Activated T-cell treated with anti-CD3 and anti-CD28 coated beads, Interleukin-2, amount 50 U/mL, for 1 hour (primary cell): Measurements from ENCODE around the gene MACROD1.
"Not testable (repeated sequence)": the region's sequence is repeated elsewhere in the genome, so short reads cannot be mapped to it uniquely, and the experiment has no call there.

Experiments
- DNase-seq: peaks from one replicate; pipeline ENCODE4 v3.0.0-alpha.2; 2020

MACROD1 gene

GRCh38 chr11:64185175-64185692 is 19.3 kb upstream of the MACROD1 start:
- no peak for DNase-seq

- no peak for DNase-seq
These were observed 18.0 kb upstream of the MACROD1 start for GRCh38 chr11:64183890-64184289.

DNA sequence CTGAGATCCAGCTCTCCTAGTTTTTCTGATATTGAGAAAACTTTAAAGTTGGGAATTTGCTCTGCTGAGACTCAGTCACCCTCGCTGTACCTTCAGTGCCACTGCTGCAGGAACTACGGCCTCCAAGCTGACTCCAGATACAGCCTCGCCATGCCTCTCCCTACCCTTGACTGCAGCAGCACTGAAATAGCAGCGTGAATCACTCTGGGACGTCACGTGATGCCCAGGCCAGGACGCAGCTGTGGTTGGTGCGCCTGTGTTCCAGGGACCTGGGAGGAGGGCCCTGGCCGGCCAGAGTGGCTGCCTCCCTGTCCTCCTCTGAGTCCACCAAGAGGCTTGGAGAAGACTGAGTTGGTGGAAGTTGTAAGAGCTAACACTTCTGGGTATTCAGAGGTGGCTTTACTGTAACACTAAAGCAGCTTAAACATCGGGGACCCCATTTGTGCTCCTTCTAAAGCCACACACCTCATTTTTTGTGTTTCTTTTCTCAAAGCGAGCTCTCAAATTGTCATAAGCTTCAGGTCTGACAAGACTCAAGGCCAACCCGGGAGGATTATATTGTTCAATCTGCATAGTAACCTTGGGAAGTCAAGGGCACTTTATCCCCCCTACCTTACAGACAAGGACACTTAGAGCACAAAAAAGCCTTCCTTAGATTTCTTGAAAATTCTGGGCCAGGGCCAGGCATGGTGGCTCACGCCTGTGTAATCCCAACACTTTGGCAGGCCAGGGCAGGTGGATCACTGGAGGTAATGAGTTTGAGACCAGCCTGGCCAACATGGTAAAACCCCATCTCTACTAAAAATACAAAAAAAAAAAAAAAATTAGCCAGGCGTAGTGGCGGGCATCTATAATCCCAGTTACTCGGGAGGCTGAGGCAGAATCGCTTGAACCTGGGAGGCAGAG is 15.8 kb upstream of the MACROD1 start:
- peak; percentile 44 for DNase-seq

GRCh38 chr11:64180891-64181290 is 15.0 kb upstream of the MACROD1 start:
- DNase-seq, result no peak

GRCh38 chr11:64178951-64179639 is 13.2 kb upstream of the MACROD1 start:
- no peak for DNase-seq

- no peak for DNase-seq
These were observed 12.3 kb upstream of the MACROD1 start for GRCh38 chr11:64178203-64178602.

DNA sequence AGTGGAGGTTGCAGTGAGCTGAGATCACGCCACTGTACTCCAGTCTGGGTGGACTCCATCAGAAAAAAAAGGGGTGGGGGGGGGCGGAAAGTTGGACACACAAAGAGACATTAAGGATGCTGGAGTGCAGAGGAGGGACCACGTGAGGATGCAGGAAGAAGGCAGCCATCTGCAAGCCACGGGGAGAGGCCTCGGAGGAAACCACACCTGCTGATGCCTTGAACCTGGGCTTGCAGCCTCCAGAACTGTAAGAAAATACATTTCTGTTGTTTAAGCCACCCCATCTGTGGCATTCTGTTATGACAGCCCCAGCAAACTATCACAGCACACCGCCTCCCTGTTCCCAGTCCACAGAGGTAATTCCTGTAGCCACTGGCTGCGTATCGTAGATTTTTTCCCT is 10.8 kb upstream of the MACROD1 start:
- DNase-seq, result no peak

GRCh38 chr11:64173616-64174355 is 7.9 kb upstream of the MACROD1 start:
- no peak for DNase-seq

DNA sequence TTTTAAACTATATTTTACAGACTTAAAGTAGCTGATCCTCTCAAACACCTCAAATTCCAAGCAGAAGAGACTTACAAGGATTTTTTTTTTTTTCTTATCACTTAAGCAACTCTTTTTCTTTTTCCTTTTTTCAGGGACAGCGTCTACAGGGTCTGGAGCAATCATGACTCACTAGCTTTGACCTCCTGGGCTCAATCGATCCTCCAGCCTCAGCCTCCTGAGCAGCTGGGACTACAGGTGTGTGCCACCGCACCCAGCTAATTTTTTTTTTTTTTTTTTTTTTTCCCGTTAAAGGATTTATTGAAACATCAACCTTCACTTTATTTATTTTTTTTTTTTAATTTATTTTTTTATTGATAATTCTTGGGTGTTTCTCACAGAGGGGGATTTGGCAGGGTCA is 4.5 kb upstream of the MACROD1 start:
- DNase-seq, result no peak

DNA sequence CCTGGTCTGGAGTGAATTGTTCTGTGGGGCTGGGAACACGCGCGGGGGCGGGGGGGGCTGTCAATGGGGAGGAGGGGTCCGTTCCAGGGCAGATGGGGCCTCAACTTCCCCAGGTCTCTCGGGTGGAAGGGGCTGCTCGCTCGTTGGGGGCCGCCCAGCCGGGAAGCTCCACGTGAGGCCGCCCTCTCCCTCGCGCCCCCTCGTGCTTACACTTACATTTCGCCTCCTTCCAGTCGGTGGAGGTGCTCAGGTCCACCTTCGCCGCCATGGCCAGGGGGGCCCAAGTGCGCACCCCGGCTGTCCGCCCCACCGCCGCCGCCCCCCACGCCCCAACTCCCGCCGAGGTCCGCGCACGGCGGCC is 452 bp downstream of the MACROD1 start:
- DNase-seq, result peak; percentile 31

DNA sequence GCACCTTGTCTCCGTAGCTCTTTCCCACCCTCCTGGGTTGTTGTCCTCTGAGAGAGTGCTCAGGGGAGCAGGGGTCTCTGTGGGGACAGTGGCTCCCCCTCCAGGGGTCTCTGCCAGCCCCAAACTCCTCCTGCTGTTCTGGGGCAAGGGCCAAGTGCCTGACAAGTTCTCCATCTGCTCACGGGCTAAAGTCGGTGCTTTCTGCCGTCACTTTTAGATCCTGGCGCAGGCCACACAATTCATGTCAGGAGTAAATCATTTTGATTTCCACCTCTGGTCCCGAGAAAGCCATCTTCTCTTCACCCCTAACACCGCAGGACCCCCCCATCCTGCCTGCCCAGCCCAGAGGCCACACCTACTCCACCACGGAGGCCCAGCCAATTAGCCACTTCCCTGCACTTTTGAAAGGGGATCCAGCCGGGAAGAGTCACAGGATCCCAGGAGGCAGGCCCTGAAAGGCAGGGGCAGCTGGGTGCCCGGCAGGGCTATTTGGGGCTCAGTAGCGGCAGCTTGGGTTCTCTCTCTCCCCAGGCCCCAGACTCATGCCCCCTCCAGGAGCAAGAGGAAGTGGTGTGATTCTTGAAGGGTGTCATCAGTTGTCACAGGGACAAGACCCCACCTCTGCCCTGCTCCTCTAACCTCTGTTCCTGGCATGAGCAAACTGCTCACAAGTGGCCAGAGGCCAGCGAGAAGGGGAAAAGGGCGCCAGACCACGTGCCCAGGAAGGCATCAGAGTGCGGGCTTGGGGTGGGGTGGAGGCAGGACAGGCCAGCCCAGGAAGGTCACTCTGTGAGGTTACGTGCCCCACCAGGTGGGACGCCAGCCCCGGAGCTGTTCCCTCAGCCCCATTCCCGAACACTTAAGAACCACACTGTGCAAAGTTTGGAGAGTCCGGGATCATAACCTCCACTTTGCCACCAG is 1.3 kb downstream of the MACROD1 start:
- DNase-seq, result no peak

DNA sequence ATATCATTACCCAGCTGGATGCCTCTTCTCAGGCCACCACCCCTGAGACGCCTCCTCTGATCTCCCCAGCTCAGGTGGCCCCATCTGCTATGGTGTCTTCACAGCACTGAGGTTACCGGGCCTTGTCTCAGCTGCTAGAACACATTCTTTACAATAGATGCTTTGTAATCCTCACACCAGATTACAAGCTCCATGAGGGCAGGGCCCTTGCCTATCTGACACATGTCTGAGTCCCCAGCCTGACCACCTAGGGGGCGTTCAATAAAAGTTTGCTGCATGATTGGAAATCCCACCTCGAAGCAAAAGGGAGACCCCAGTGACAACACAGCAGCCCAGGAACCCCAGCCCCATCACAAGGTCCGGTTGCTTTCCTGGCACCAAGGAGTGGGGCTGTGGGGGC is 2.0 kb downstream of the MACROD1 start:
- no peak for DNase-seq

GRCh38 chr11:64162769-64163168 is 3.1 kb downstream of the MACROD1 start:
- DNase-seq, result not testable (repeated sequence)

GRCh38 chr11:64161037-64161436 is 4.9 kb downstream of the MACROD1 start:
- no peak for DNase-seq

DNA sequence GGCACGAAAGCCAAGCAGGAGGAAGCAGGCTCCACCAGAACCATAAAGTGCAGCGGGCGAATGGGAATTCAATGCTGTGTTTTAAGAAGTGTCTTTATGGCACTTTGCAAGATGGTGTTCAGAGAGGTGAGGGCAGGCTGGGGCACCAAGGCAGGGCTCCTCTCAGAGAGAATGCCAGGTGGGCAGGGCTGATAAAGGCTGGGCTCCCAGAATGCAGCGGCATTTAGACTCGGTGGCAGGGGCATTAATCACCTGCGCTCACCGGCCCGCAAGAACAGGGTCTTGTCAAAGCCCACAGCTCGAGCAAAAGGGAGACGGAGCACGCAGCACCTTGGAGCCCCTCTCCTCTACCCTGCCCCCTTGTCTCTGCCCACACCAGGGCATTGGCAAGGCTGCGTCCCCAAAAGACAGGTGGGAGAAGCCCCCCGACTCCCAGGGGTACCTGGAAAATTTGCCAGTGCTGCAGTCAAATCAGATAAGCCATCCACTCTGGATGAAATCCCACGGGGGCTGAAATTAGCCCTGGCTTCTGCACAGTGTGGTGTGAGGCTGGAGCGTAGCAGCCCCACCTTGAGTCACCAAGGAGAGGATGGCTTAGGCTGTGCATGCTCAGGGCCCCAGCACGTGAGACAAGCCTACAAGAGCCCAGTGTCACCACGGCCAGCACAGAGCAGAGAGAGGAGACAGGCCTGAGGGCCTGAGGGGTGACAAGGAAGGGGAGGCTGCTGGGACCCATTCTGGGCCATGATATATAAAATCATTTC is 8.1 kb downstream of the MACROD1 start:
- DNase-seq, result no peak

- no peak for DNase-seq
These were observed 9.5 kb downstream of the MACROD1 start for GRCh38 chr11:64156235-64157011.

GRCh38 chr11:64153812-64154211 is 12.1 kb downstream of the MACROD1 start:
- no peak for DNase-seq

- DNase-seq, result peak; percentile 81
These were observed 12.8 kb downstream of the MACROD1 start for GRCh38 chr11:64152841-64153691.

GRCh38 chr11:64151337-64151736 is 14.6 kb downstream of the MACROD1 start:
- no peak for DNase-seq
